CD4-positive, alpha-beta T cell treated with Interleukin-10 for 1 hour (primary cell): ENCODE measurements around the gene UBXN7.
"Not testable (repeated sequence)": the region's sequence is repeated elsewhere in the genome, so short reads cannot be mapped to it uniquely, and the experiment has no call there.

Source experiments
- DNase-seq: peaks from one replicate; pipeline ENCODE4 v3.0.0-alpha.2; 2020

The UBXN7 gene

GRCh38 chr3:196414469-196414868, 17.8 kb downstream of the UBXN7 start:
- DNase-seq = no peak

DNA sequence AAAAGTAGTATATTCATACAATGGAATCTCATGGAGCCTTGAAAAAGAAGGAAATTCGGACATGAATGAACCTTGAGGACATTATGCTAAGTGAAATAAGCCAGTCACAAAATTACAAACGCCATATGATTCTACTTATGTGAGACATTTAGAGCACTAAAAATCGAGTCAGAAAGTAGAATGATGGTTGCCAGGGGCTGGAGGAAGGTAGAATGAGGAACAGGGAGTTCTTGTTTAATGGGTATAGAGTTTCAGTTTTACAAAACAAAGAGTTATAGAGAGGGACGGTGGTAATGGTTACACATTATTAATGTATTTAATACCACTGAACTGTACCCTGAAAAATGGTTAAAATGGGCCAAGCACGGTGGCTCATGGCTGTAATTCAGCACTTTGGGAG, 19.5 kb downstream of the UBXN7 start:
- no peak for DNase-seq

GRCh38 chr3:196409409-196409808, 22.8 kb downstream of the UBXN7 start:
- no peak for DNase-seq

GRCh38 chr3:196408565-196409300, 23.5 kb downstream of the UBXN7 start:
- no peak for DNase-seq

DNA sequence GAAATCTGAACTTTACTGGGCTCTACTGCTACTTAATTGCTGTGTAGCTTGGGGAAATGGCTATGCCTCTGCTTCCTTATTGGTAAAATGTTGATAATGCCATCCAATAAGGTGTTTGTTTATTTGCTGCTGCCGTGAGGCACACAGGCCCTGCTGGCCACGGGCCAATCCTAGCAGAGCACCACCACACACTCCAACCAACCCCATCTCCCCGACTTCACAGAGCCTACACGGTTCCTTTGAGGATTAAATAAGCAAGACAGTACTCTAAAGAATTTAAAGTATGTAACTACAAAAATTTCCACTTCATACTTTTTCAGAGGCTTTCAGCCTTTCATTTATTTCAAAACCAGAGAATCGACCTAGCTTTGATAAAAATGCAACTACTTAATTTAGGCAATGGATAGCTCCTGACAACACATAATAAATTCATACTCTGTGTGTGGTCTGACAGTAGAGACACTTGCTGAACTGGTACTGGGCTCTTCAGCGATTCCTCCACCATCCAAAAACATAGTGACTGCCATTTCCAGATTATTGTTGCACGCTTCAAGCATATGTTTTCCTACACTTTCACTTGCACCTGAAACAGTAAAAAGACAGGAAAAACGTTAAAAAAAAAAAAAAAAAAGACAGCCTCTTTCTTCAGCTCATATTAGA, 25.3 kb downstream of the UBXN7 start:
- DNase-seq = no peak

GRCh38 chr3:196400331-196400730, 31.9 kb downstream of the UBXN7 start:
- DNase-seq = no peak

GRCh38 chr3:196399485-196399945, 32.7 kb downstream of the UBXN7 start:
- no peak for DNase-seq

DNA sequence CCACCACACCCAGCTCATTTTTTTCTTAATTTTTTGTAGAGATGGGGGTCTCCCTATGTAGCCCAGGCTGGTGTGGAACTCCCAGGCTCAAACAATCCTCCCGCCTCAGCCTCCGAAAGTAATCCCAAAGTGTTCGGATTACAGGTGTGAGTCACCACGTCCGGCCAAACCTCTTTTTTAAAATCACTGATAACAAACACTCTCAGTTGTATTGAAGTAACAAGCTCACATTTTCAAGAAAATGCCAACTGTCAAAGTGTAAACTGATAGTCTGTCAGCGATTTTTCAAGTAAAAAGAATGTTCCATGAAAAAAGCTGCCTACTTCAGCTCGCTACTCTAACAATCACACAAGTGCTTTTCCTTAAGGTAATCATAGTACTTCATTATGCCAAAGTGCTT, 33.4 kb downstream of the UBXN7 start:
- DNase-seq = no peak

DNA sequence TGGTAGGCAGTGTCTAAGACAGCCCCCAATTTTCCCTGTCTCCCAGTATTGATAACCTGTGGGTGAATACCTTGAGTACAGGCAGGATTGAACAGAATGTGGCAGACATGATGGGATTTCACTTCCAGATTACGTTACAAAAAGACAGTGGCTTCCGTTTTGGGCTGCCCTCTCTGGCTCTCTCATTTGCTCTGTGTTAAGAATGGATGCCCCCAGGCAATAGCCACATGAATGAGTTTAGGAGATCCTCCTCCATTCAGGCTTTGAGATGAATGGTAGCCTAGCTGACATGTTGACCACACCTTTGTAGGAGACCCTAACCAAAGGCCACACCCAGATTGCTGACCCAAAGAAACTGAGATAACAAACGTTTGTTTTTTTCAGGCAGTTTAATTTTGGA, 34.3 kb downstream of the UBXN7 start:
- DNase-seq = no peak

DNA sequence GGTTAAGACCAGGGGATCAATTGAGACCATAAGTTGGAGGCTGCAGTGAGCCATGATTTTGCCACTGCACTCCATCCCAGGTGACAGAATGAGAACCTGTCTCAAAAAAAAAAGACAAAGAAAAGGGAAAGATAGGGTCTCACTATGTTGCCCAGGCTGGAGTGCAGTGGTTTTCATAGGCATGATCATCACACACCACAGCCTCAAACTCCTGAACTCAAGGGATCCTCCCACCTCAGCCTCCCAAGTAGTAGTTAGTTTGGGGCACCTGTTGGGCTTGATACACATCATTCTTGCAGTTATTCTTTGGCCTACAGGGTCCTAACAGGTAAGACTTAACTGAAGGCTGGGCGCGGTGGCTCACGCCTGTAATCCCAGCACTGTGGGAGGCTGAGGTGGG, 42.1 kb downstream of the UBXN7 start:
- DNase-seq = no peak

- no peak for DNase-seq
These were observed 43.3 kb downstream of the UBXN7 start for GRCh38 chr3:196388956-196389355.

DNA sequence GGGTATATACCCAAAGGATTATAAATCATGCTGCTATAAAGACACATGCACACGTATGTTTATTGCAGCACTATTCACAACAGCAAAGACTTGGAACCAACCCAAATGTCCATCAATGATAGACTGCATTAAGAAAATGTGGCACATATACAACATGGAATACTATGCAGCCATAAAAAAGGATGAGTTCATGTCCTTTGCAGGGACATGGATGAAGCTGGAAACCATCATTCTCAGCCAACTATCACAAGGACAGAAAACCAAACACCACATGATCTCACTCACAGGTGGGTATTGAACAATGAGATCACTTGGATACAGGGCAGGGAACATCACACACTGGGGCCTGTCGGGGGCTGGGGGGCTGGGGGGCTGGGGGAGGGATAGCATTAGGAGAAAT, 44.3 kb downstream of the UBXN7 start:
- not testable (repeated sequence) for DNase-seq

- DNase-seq = not testable (repeated sequence)
These were observed 45.4 kb downstream of the UBXN7 start for GRCh38 chr3:196386797-196387196.

DNA sequence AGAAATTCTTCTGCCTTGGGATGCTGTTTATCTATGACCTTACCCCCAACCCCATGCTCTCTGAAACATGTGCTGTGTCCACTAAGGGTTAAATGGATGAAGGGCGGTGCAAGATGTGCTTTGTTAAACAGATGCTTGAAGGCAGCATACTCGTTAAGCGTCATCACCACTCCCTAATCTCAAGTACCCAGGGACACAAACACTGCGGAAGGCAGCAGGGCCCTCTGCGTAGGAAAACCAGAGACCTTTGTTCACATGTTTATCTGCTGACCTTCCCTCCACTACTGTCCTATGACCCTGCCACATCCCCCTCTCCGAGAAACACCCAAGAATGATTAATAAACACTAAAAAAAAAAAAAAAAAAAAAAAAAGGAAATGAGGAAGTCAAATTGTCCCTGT, 46.2 kb downstream of the UBXN7 start:
- not testable (repeated sequence) for DNase-seq

- DNase-seq = not testable (repeated sequence)
These were observed 46.8 kb downstream of the UBXN7 start for GRCh38 chr3:196385446-196385845.

DNA sequence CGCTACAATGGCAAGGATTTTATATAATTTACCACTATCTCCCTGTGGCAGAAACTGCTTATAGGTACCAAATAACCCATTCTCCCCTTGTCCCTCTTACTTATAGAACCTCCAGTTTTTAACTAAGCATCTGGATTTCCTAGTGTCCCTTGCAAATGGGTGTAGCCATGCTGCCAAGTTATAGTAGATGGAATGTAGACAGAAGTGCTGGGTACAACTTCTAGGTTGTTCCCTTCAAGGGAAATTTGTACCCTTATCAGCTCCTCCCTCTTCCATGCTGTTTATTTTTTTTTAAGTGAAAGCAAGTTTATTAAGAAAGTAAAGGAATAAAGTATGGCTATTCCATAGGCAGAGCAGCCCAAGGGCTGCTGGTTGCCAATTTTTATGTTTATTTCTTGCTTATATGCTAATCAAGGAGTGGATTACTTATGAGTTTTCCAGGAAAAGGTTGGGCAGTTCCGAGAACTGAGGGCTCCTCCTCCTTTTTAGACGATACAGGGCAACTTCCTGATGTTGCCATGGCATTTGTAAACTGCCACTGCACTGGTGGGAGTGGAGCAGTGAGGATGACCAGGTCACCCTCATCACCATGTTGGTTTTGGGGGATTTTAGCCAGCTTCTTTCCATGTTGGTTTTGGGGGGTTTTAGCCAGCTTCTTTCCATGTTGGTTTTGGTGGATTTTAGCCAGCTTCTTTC, 53.9 kb downstream of the UBXN7 start:
- DNase-seq = no peak

DNA sequence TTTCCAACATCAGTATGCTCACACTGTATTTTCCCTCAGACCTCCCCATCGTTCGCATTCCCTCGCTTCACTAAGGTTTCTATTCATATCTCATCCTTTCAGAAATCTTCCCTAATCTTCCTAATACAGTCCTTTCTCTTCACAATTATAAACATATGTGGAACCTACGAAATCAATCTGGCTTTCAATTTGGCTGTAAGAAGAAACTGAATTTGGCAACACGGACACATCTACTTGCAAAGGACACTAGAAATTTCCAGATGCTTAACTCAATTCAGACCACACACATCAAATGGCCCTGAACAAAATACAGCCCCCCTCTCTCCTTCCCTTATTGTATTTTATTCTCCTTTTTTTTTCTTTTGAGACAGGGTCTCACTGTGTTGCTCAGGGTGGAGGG, 54.9 kb downstream of the UBXN7 start:
- no peak for DNase-seq

DNA sequence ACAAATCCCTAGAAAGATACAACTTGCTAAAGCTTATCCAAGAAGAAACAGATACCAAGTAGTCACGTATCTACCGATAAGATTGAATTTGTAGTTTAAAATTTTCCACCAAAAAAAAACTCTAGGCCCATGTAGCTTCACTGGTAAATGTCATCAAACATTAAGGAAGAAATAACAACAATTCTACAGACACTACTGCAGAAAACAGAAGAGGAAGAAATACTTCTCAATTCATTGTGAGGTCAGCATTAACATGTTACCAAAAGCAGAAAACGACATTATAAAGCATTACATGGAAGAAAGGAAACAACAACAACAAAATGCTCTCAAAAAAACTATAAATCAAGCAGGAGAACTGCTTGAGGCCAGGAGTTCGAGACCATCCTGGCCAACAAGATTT, 66.5 kb downstream of the UBXN7 start:
- DNase-seq = no peak

DNA sequence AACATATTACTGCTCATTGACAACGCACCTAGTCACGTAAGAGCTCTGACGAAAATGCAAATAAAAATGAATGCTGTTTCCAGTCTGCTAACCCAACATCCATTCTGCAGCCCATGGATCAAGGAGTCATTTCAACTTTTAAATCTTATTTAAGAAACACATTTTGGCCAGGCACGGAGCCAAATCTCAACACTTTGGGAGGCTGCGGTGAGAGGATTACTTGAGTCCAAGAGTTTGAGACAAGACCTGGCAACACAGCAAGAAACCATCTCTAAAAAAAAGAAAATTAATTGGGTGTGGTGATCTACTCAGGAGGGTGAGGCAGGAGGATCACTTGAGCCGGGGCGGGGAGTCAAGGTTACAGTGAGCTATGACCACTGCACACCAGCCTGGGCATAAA, 71.6 kb downstream of the UBXN7 start:
- no peak for DNase-seq

DNA sequence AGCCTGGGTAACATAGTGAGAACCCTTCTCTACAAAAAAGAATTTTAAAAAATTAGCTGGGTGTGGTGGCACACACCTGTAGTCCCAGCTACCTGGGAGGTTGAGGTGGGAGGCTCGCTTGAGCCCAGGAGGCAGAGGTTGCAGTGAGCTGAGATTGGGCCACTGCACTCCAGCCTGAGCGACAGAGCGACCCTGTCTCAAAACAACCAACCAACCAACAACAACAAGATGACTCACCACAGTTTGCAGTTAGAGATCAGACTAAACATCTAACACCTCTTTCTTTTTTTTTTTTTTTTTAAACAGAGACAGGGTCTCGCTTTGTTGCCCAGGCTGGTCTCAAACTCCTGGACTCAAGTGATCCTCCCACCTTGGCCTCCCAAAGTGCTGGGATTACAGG, 73.7 kb downstream of the UBXN7 start:
- not testable (repeated sequence) for DNase-seq

DNA sequence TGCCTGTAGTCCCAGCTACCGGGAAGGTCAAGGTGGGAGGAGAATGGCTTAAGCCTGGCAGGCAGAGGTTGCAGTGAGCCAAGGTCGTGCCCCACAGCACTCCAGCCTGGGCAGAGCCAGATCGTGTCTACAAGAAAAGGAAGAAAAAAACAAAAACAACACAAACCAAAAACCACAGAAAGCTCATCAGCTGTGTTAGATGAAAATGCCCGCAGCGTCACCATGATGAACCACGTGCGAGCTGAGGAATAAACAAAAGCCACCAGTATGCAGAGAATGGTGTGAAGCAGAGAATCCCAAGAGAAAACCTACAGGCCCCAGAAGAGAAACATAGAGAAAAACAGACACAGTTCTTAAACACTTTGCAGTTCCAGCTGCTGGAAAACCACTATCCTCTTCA, 74.3 kb downstream of the UBXN7 start:
- peak; percentile 23 for DNase-seq

- DNase-seq = no peak
These were observed 75.7 kb downstream of the UBXN7 start for GRCh38 chr3:196356556-196356955.

GRCh38 chr3:196355668-196356067, 76.6 kb downstream of the UBXN7 start:
- DNase-seq = no peak

- DNase-seq = no peak
These were observed 78.1 kb downstream of the UBXN7 start for GRCh38 chr3:196354132-196354531.
